Natural killer cell (primary cell): Measurements from ENCODE around the gene TFAM. TPM values are rescaled to one million over a fixed set of nuclear protein-coding genes. Genes with fewer than 3 reads are reported as not detected.

Experiments used
- ATAC-seq, 3 donors: fragments of 150-1000 bp in 2 of 3; fragments of 200-7000 bp in 1 of 3; cut with Tn5 transposase; 1 replicate in 1 of 3; 2 replicates in 2 of 3; pipeline ENCODE4 v1.10.0; 2021; ENCODE audit warnings: mild to moderate bottlenecking in 2 of 3, moderate library complexity in 2 of 3
- DNase-seq, 2 donors: peaks; one replicate each; pipeline versions ENCODE4 v3.0.0 to v3.0.0-alpha.2; 2013 to 2021; ENCODE audit warnings: mixed read lengths in 1 of 2
- H3K27ac ChIP-seq: one replicate; pipeline ENCODE4 v1.5.1; 2013; ENCODE audit warnings: mild to moderate bottlenecking, low read length
- H3K27me3 ChIP-seq: one replicate; pipeline ENCODE4 v1.6.1; 2013; ENCODE audit warnings: low read length; ENCODE audit not compliant: control insufficient read depth, insufficient read depth
- H3K36me3 ChIP-seq: one replicate; pipeline ENCODE4 v1.6.1; 2013; ENCODE audit warnings: low read length; ENCODE audit not compliant: control insufficient read depth, insufficient read depth
- H3K4me1 ChIP-seq: one replicate; pipeline ENCODE4 v1.6.1; 2013; ENCODE audit warnings: low read length; ENCODE audit not compliant: control insufficient read depth, insufficient read depth
- H3K4me3 ChIP-seq: one replicate; pipeline ENCODE4 v1.5.1; 2013; ENCODE audit warnings: low read length
- H3K9me3 ChIP-seq: one replicate; pipeline ENCODE4 v1.6.1; 2013; ENCODE audit warnings: low read length; ENCODE audit not compliant: control insufficient read depth, insufficient read depth
- H3K27ac Mint-ChIP-seq, 2 donors: one replicate each; pipeline ENCODE4 v1.8.0; 2022; ENCODE audit warnings: mild to moderate bottlenecking in 2 of 2, mixed read lengths in 2 of 2, moderate library complexity in 1 of 2
- H3K27me3 Mint-ChIP-seq, 2 donors: one replicate each; pipeline ENCODE4 v1.8.0; 2022; ENCODE audit warnings: low read depth in 2 of 2, mixed read lengths in 2 of 2
- H3K36me3 Mint-ChIP-seq: one replicate; pipeline ENCODE4 v1.8.0; 2022; ENCODE audit warnings: mixed read lengths
- H3K4me1 Mint-ChIP-seq, 2 donors: one replicate each; pipeline ENCODE4 v1.8.0; 2022; ENCODE audit warnings: mixed read lengths in 2 of 2
- H3K4me3 Mint-ChIP-seq: one replicate; pipeline ENCODE4 v1.8.0; 2022; ENCODE audit warnings: mild to moderate bottlenecking, moderate library complexity, mixed read lengths
- H3K9me3 Mint-ChIP-seq, 2 donors: one replicate each; pipeline ENCODE4 v1.8.0; 2022; ENCODE audit warnings: mixed read lengths in 2 of 2
- CTCF ChIP-seq: fragments of 200-600 bp; IDR thresholded peaks from one replicate; pipeline ENCODE4 v1.8.0; 2022; ENCODE audit warnings: antibody characterized with exemption
- WGBS: methylation state at CpG from one replicate; pipeline ENCODE4 v1.1.7; 2013; ENCODE audit warnings: missing lambda C conversion rate; ENCODE audit not compliant: insufficient coverage; 5-methylcytosine and 5-hydroxymethylcytosine counted together
- intact Hi-C: fragments of 100-400 bp; cut with micrococcal nuclease; formaldehyde crosslinking; loops from one replicate; pipeline ENCODE4 v1.14.2; 2022
- total RNA-seq, 4 donors: library from RNA; stranded (reverse); fragments of 120-200 nt in 1 of 4; gene quantifications; one replicate each; pipeline versions ENCODE4 v1.2.3 to v1.2.4, GENCODE V29; 2013 to 2022

Gene TFAM
- total RNA-seq, 3 donors from 2014 or later (not counting 1 experiment from before 2014, with no cell fraction given), result 29.1 to 34.3 (median 33.8) TPM

GRCh38 chr10:58396057-58396456, 10.8 kb downstream of the TFAM start:
- Mint-ChIP-seq H3K4me1 (peaks cover 13 to 15% of the 10 kb centered on the region in 2 donors), H3K27ac (peak overlapping the region in 1 of 2 donors; percentile 22), H3K4me3 (no peak overlapping the region), H3K27me3 (no peaks in the 10 kb centered on the region), H3K36me3 (peaks cover 17% of the 10 kb centered on the region), H3K9me3 (no peaks in the 10 kb centered on the region)
- intact Hi-C loops, result no loop called here
- H3K27ac ChIP-seq, result no peak overlapping the region
- no peak for TF ChIP-seq CTCF
- peaks cover 62% of the 10 kb centered on the region for H3K36me3 ChIP-seq
- no peaks in the 10 kb centered on the region for H3K9me3 ChIP-seq
- ATAC-seq (no peak), DNase-seq (no peak)
- H3K4me1 ChIP-seq, result no peaks in the 10 kb centered on the region
- no peak overlapping the region for H3K4me3 ChIP-seq
- no peaks in the 10 kb centered on the region for H3K27me3 ChIP-seq

- no peak overlapping the region for H3K27ac ChIP-seq
- TF ChIP-seq CTCF, result no peak
- H3K36me3 ChIP-seq, result peaks cover 48% of the 10 kb centered on the region
- no peak overlapping the region for H3K27ac Mint-ChIP-seq
- intact Hi-C loops, result no loop called here
- DNase-seq (no peak), ATAC-seq (no peak)
- no peak overlapping the region for H3K4me3 Mint-ChIP-seq
- H3K27me3 Mint-ChIP-seq, result no peaks in the 10 kb centered on the region
- no peaks in the 10 kb centered on the region for H3K9me3 ChIP-seq
- H3K4me1 Mint-ChIP-seq, result no peaks in the 10 kb centered on the region
- H3K4me1 ChIP-seq, result no peaks in the 10 kb centered on the region
- no peaks in the 10 kb centered on the region for H3K9me3 Mint-ChIP-seq
- no peaks in the 10 kb centered on the region for H3K27me3 ChIP-seq
- WGBS, result 100% methylated on average over 3 of the region's 3 CpGs
- no peaks in the 10 kb centered on the region for H3K36me3 Mint-ChIP-seq
- H3K4me3 ChIP-seq, result no peak overlapping the region
Measured at GRCh38 chr10:58397830-58398229, 12.6 kb downstream of the TFAM start.

- Mint-ChIP-seq H3K27me3 (no peaks in the 10 kb centered on the region), H3K4me1 (no peaks in the 10 kb centered on the region), H3K4me3 (no peak overlapping the region), H3K27ac (no peak overlapping the region), H3K36me3 (no peaks in the 10 kb centered on the region), H3K9me3 (no peaks in the 10 kb centered on the region)
- intact Hi-C loops, result no loop called here
- 100% methylated on average over 3 of the region's 4 CpGs for WGBS
- Histone ChIP-seq H3K36me3 (peaks cover 34% of the 10 kb centered on the region), H3K4me1 (no peaks in the 10 kb centered on the region), H3K4me3 (no peak overlapping the region), H3K27me3 (no peaks in the 10 kb centered on the region), H3K9me3 (no peaks in the 10 kb centered on the region), H3K27ac (no peak overlapping the region)
- ATAC-seq (no peak), DNase-seq (no peak)
- no peak for TF ChIP-seq CTCF
Measured at GRCh38 chr10:58399410-58399809, 14.2 kb downstream of the TFAM start.

GRCh38 chr10:58400609-58401008, 15.4 kb downstream of the TFAM start:
- no peaks in the 10 kb centered on the region for H3K27me3 ChIP-seq
- no peaks in the 10 kb centered on the region for H3K4me1 Mint-ChIP-seq
- no peak overlapping the region for H3K27ac Mint-ChIP-seq
- H3K27me3 Mint-ChIP-seq, result no peaks in the 10 kb centered on the region
- no peaks in the 10 kb centered on the region for H3K36me3 Mint-ChIP-seq
- ATAC-seq, result no peak
- H3K27ac ChIP-seq, result no peak overlapping the region
- no peaks in the 10 kb centered on the region for H3K4me1 ChIP-seq
- no peaks in the 10 kb centered on the region for H3K9me3 Mint-ChIP-seq
- H3K4me3 ChIP-seq, result no peak overlapping the region
- no peak overlapping the region for H3K4me3 Mint-ChIP-seq
- DNase-seq, result no peak
- intact Hi-C loops, result no loop called here
- WGBS, result 100% methylated on average over 1 of the region's 1 CpG
- TF ChIP-seq CTCF, result no peak
- H3K9me3 ChIP-seq, result no peaks in the 10 kb centered on the region
- H3K36me3 ChIP-seq, result peaks cover 23% of the 10 kb centered on the region
